Esophagus (tissue), 2 donors: ENCODE measurements around the gene EIF3D. TPM values are rescaled to one million over a fixed set of nuclear protein-coding genes. Genes with fewer than 3 reads are reported as not detected.
"Not testable (repeated sequence)": the region's sequence is repeated elsewhere in the genome, so short reads cannot be mapped to it uniquely, and the experiment has no call there.

Experiments used
- H3K27ac ChIP-seq, 2 donors: one replicate each; pipeline ENCODE4 v1.5.1; 2013; ENCODE audit warnings: low read depth in 2 of 2, mild to moderate bottlenecking in 2 of 2, inconsistent platforms in 1 of 2, low read length in 1 of 2, moderate library complexity in 1 of 2
- H3K27me3 ChIP-seq, 2 donors: one replicate each; pipeline ENCODE4 v1.6.1; 2013; ENCODE audit warnings: low read length in 2 of 2, control low read depth in 1 of 2, mild to moderate bottlenecking in 1 of 2; ENCODE audit not compliant: insufficient read depth in 2 of 2, control insufficient read depth in 1 of 2
- H3K36me3 ChIP-seq, 2 donors: one replicate each; pipeline ENCODE4 v1.6.1; 2013; ENCODE audit warnings: low read length in 1 of 2; ENCODE audit not compliant: control insufficient read depth in 2 of 2, insufficient read depth in 2 of 2
- H3K4me1 ChIP-seq, 2 donors: one replicate each; pipeline ENCODE4 v1.6.1; 2013; ENCODE audit warnings: low read length in 1 of 2; ENCODE audit not compliant: control insufficient read depth in 2 of 2, insufficient read depth in 2 of 2
- H3K4me3 ChIP-seq, 2 donors: one replicate each; pipeline ENCODE4 v1.5.1; 2013; ENCODE audit warnings: low read length in 2 of 2, mild to moderate bottlenecking in 2 of 2, low read depth in 1 of 2, moderate library complexity in 1 of 2
- H3K9me3 ChIP-seq, 2 donors: one replicate each; pipeline ENCODE4 v1.6.1; 2013; ENCODE audit warnings: mild to moderate bottlenecking in 2 of 2, low read depth in 1 of 2, low read length in 1 of 2, moderate library complexity in 1 of 2; ENCODE audit not compliant: control insufficient read depth in 2 of 2, insufficient read depth in 1 of 2
- WGBS, 2 donors: extraction: QIAGEN DNeasy Blood & Tissue Kit; methylation state at CpG; one replicate each; pipeline ENCODE4 v1.1.7; 2013; 5-methylcytosine and 5-hydroxymethylcytosine counted together
- polyA plus RNA-seq, 2 donors: library from polyadenylated mRNA; stranded (reverse); fragments of 200-250 nt; gene quantifications; one replicate each; pipeline ENCODE4 v1.2.3, GENCODE V29; 2013
- donor health status: healthy with polysubstance abuse.
- donor health status: Bipolar disorder and iron deficiency.

Gene EIF3D
- polyA plus RNA-seq, 2 donors: 129 to 194 TPM

DNA sequence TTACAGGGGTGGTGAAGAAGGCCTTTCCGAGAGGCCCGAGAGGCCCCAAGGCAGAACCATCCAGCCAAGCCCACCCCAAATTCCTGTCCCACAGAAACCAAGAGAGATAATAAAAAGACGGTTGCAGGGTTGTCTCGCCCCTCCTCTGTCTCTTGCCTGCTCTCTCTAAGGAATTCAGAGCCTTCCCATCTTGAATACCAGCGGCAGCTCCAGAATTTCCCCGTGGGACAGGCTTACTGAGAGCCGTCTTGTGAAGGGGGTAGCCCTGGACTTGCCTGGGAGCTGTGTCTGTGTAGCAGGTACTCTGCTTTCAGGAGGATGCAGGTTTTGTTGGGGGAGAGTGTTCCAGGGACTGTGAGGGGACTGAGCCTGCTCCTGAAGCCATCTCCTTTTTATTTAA, 9.6 kb upstream of the EIF3D start:
- Histone ChIP-seq H3K4me1 (no peaks in the 10 kb centered on the region), H3K27ac (no peak overlapping the region), H3K27me3 (no peaks in the 10 kb centered on the region), H3K9me3 (peaks cover 0 to 3% of the 10 kb centered on the region in 2 donors), H3K36me3 (no peaks in the 10 kb centered on the region), H3K4me3 (no peak overlapping the region)
- 67 to 68% methylated on average over 7 of the region's 7 CpGs for WGBS, 2 donors

DNA sequence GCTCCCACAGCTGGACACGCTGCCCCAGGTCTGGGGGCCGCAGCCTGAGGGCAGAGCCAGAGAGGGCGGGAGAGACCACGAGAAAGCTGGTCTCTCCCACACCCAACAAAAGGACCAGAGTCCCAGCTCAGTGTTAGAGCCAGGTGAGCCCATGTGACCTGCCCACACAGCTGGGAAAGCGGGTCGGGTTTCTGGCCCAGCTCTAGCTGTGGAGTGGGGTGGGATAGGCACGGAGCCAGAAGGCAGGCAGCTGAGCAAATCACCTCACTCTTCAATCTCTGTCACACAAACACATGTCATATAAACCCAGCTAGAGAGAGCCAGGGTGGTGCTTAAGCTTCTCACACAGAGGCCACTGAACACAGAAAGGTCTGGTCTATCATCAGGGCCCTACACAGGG, 7.8 kb upstream of the EIF3D start:
- WGBS, 2 donors: 47 to 54% methylated on average over 7 of the region's 7 CpGs

GRCh38 chr22:36533320-36533719, 4.4 kb upstream of the EIF3D start:
- not testable (repeated sequence) for H3K27ac ChIP-seq, H3K4me1 ChIP-seq, H3K27me3 ChIP-seq, H3K9me3 ChIP-seq, H3K36me3 ChIP-seq, H3K4me3 ChIP-seq
- 89 to 90% methylated on average over 4 of the region's 4 CpGs for WGBS, 2 donors

More for the DNA sequence above, 7.8 kb upstream of the EIF3D start:
- no peaks in the 10 kb centered on the region for H3K27me3 ChIP-seq
- peaks cover 0 to 3% of the 10 kb centered on the region in 2 donors for H3K9me3 ChIP-seq
- H3K36me3 ChIP-seq: no peaks in the 10 kb centered on the region
- no peak overlapping the region for H3K27ac ChIP-seq
- H3K4me1 ChIP-seq: no peaks in the 10 kb centered on the region
- H3K4me3 ChIP-seq: no peak overlapping the region

DNA sequence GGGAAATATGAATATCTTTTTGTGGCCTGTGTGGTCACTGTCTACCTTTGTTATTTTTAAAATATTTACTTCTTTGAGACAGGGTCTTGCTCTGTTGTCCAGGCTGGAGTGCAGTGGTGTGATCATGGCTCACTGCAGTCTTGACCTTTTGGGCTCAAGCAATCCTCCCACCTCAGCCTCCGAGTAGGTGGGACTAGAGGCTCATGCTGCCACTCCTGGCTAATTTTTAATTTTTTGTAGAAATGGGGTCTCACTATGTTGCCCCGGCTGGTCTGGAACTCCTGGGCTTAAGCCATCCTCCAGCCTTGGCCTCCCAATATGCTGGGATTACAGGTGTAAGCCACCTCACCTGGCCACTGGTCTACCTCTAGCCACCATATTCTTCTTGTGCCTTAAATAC, 3.5 kb upstream of the EIF3D start:
- no peaks in the 10 kb centered on the region for H3K4me1 ChIP-seq
- H3K27me3 ChIP-seq: no peaks in the 10 kb centered on the region
- peaks cover 0 to 3% of the 10 kb centered on the region in 2 donors for H3K9me3 ChIP-seq
- no peak overlapping the region for H3K4me3 ChIP-seq
- 92 to 93% methylated on average over 2 of the region's 2 CpGs for WGBS, 2 donors
- H3K27ac ChIP-seq: no peak overlapping the region
- no peaks in the 10 kb centered on the region for H3K36me3 ChIP-seq

GRCh38 chr22:36528341-36528740, 625 bp downstream of the EIF3D start:
- Histone ChIP-seq H3K27me3 (no peaks in the 10 kb centered on the region), H3K9me3 (no peaks in the 10 kb centered on the region), H3K36me3 (peaks cover 11 to 20% of the 10 kb centered on the region in 2 donors), H3K4me3 (peak overlapping the region; percentile 85 to 91), H3K4me1 (peaks cover 0 to 2% of the 10 kb centered on the region in 2 donors), H3K27ac (peak overlapping the region; percentile 94 to 99)
- WGBS, 2 donors: 5% methylated on average over 8 of the region's 8 CpGs

DNA sequence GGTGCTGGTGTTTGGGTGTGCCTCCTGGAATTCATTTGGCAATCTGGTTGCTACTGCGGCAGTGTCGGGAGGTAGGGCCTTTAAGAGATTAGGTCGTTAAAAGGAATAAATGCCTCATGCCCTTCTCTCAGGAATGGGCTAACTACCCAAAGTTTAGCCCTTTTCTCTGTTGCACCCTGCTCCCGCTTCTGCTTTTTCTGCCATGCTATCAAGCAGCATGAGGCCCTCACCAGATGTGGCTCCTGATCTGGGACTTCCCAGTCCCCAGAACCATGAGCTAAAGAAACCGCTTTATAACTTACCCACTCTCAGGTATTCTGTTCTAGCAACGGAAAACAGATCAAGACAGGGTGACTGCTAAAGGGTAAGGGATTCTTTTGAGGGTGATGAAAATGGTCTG, 6.3 kb downstream of the EIF3D start:
- H3K27me3 ChIP-seq: no peaks in the 10 kb centered on the region
- 90 to 91% methylated on average over 6 of the region's 6 CpGs for WGBS, 2 donors
- peaks cover 0 to 2% of the 10 kb centered on the region in 2 donors for H3K4me1 ChIP-seq
- peaks cover 32 to 48% of the 10 kb centered on the region in 2 donors for H3K36me3 ChIP-seq
- H3K27ac ChIP-seq: no peak overlapping the region
- H3K4me3 ChIP-seq: no peak overlapping the region
- no peaks in the 10 kb centered on the region for H3K9me3 ChIP-seq

GRCh38 chr22:36520423-36520822, 8.5 kb downstream of the EIF3D start:
- no peak overlapping the region for H3K27ac ChIP-seq
- no peaks in the 10 kb centered on the region for H3K9me3 ChIP-seq
- H3K36me3 ChIP-seq: peaks cover 49 to 53% of the 10 kb centered on the region in 2 donors
- no peaks in the 10 kb centered on the region for H3K4me1 ChIP-seq
- no peak overlapping the region for H3K4me3 ChIP-seq
- WGBS, 2 donors: 84 to 91% methylated on average over 3 of the region's 3 CpGs
- no peaks in the 10 kb centered on the region for H3K27me3 ChIP-seq

- H3K9me3 ChIP-seq, H3K27ac ChIP-seq, H3K27me3 ChIP-seq, H3K4me3 ChIP-seq, H3K4me1 ChIP-seq: not testable (repeated sequence)
- WGBS, 2 donors: 90 to 93% methylated on average over 2 of the region's 2 CpGs
- H3K36me3 ChIP-seq: peaks cover 49 to 54% of the 10 kb centered on the region in 2 donors
These were observed 9.1 kb downstream of the EIF3D start for GRCh38 chr22:36519906-36520305.

DNA sequence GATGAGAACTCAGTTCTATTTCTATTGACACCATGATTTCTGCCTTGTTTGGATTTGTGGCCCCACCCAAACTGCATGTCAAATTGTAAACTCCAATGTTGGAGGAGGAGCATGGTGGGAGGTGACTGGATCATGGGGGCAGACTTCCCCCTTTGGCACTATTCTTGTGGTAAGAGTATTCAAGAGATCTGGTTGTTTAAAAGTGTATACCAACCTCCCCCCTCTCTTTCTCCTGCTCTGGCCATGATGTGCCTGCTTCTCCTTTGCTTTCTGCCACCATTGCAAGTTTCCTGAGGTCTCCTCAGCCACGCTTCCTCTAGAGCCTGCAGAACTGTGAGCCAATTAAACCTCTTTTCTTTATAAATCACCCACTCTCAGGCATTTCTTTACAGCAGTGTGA, 14.2 kb downstream of the EIF3D start:
- 91 to 100% methylated on average over 1 of the region's 1 CpG for WGBS, 2 donors

DNA sequence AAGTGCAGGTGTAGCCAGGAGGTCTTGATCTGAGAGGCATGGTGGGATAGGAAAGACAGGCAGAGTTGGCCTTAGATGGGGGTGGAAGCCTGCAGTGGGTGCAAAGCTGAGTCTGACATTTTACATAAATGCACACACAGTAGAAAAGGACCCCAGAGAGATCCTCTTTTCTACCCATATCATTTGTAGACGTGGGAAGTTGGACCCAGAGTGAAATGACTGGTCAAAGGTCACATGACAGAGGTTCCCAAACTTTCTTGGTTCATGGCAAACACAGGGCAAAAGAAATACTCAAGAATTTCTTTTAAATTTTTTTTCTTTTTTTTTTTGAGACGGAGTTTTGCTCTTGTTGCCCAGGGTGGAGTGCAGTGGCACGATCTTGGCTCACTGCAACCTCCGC, 16.0 kb downstream of the EIF3D start:
- H3K9me3 ChIP-seq: no peaks in the 10 kb centered on the region
- H3K27ac ChIP-seq: peak overlapping the region in 1 of 2 donors; percentile 58
- peaks cover 0 to 6% of the 10 kb centered on the region in 2 donors for H3K4me1 ChIP-seq
- H3K27me3 ChIP-seq: no peaks in the 10 kb centered on the region
- peaks cover 28 to 38% of the 10 kb centered on the region in 2 donors for H3K36me3 ChIP-seq
- WGBS, 2 donors: 84 to 87% methylated on average over 4 of the region's 4 CpGs
- no peak overlapping the region for H3K4me3 ChIP-seq

More for the DNA sequence above, 14.2 kb downstream of the EIF3D start:
- Histone ChIP-seq H3K36me3 (peaks cover 43 to 51% of the 10 kb centered on the region in 2 donors), H3K27ac (no peak overlapping the region), H3K4me1 (peaks cover 0 to 6% of the 10 kb centered on the region in 2 donors), H3K4me3 (no peak overlapping the region), H3K27me3 (no peaks in the 10 kb centered on the region), H3K9me3 (no peaks in the 10 kb centered on the region)
